Liver (tissue), 9 donors: ENCODE results near the gene C2orf92. TPM values are rescaled to one million over a fixed set of nuclear protein-coding genes. Genes with fewer than 3 reads are reported as not detected.

Source experiments
- DNase-seq: peaks from one replicate; pipeline ENCODE4 v3.0.0-alpha.2; 2017; ENCODE audit warnings: low spot score
- H3K27ac ChIP-seq, 2 donors: one replicate each; pipeline ENCODE4 v1.7.0; 2013; ENCODE audit warnings: inconsistent platforms in 2 of 2, low read length in 2 of 2, control low read depth in 1 of 2, low read depth in 1 of 2, mild to moderate bottlenecking in 1 of 2
- H3K27me3 ChIP-seq, 4 donors: one replicate each; pipeline versions ENCODE4 v1.6.1 to v1.7.0; 2013; ENCODE audit warnings: low read length in 3 of 4, inconsistent platforms in 1 of 4, mild to moderate bottlenecking in 1 of 4, moderate library complexity in 1 of 4; ENCODE audit not compliant: control insufficient read depth in 4 of 4, insufficient read depth in 4 of 4
- H3K36me3 ChIP-seq, 4 donors: one replicate each; pipeline versions ENCODE4 v1.6.1 to v1.7.0; 2013; ENCODE audit warnings: low read length in 3 of 4, mild to moderate bottlenecking in 3 of 4, low read depth in 1 of 4, moderate library complexity in 1 of 4; ENCODE audit not compliant: control insufficient read depth in 4 of 4, insufficient read depth in 3 of 4
- H3K4me1 ChIP-seq, 4 donors: one replicate each; pipeline versions ENCODE4 v1.6.1 to v1.7.0; 2013; ENCODE audit warnings: low read length in 3 of 4, mild to moderate bottlenecking in 3 of 4, moderate library complexity in 1 of 4; ENCODE audit not compliant: control insufficient read depth in 4 of 4, insufficient read depth in 4 of 4
- H3K4me3 ChIP-seq, 3 donors: one replicate each; pipeline versions ENCODE4 v1.6.1 to v1.7.0; 2013; ENCODE audit warnings: low read length in 3 of 3, control low read depth in 1 of 3, low read depth in 1 of 3, mild to moderate bottlenecking in 1 of 3
- H3K9ac ChIP-seq, 2 donors: one replicate each; pipeline ENCODE4 v1.7.0; 2013; ENCODE audit warnings: low read length in 2 of 2, mild to moderate bottlenecking in 2 of 2, moderate library complexity in 2 of 2, control low read depth in 1 of 2, low read depth in 1 of 2
- H3K9me3 ChIP-seq, 4 donors: one replicate each; pipeline versions ENCODE4 v1.6.1 to v1.7.0; 2013; ENCODE audit warnings: low read length in 3 of 4; ENCODE audit not compliant: control insufficient read depth in 4 of 4
- EGR1 ChIP-seq, 2 donors: IDR thresholded peaks; 2 replicates each; pipeline ENCODE4 v1.6.1; 2016 to 2018; ENCODE audit warnings: antibody characterized with exemption in 2 of 2, low read depth in 2 of 2
- FOXA1 ChIP-seq: IDR thresholded peaks from 2 replicates; pipeline ENCODE4 v1.6.1; 2016; ENCODE audit warnings: antibody characterized with exemption
- FOXA2 ChIP-seq: IDR thresholded peaks from 2 replicates; pipeline ENCODE4 v1.6.1; 2016; ENCODE audit warnings: antibody characterized with exemption
- GABPA ChIP-seq, 2 donors: IDR thresholded peaks in 1 of 2; conservative IDR thresholded peaks in 1 of 2; 2 replicates each; pipeline ENCODE4 v1.6.1; 2016; ENCODE audit warnings: antibody characterized with exemption in 2 of 2, mild to moderate bottlenecking in 1 of 2, moderate library complexity in 1 of 2
- HNF4A ChIP-seq, 2 donors: conservative IDR thresholded peaks; 2 replicates each; pipeline ENCODE4 v1.6.1; 2016; ENCODE audit warnings: antibody characterized with exemption in 2 of 2, mild to moderate bottlenecking in 2 of 2
- HNF4G ChIP-seq: IDR thresholded peaks from 2 replicates; pipeline ENCODE4 v1.6.1; 2016; ENCODE audit warnings: antibody characterized with exemption
- JUND ChIP-seq, 2 donors: IDR thresholded peaks; 2 replicates each; pipeline ENCODE4 v1.6.1; 2016; ENCODE audit warnings: antibody characterized with exemption in 2 of 2
- NR2F2 ChIP-seq: IDR thresholded peaks from 2 replicates; pipeline ENCODE4 v1.6.1; 2016; ENCODE audit warnings: antibody characterized with exemption
- RAD21 ChIP-seq, 2 donors: IDR thresholded peaks; 2 replicates each; pipeline ENCODE4 v1.6.1; 2016; ENCODE audit warnings: antibody characterized with exemption in 2 of 2, mild to moderate bottlenecking in 2 of 2
- RXRA ChIP-seq, 2 donors: IDR thresholded peaks; 2 replicates each; pipeline ENCODE4 v1.6.1; 2017 to 2018; ENCODE audit warnings: antibody characterized with exemption in 2 of 2, mild to moderate bottlenecking in 1 of 2
- SP1 ChIP-seq: IDR thresholded peaks from 2 replicates; pipeline ENCODE4 v1.6.1; 2018; ENCODE audit warnings: antibody characterized with exemption, mild to moderate bottlenecking
- TAF1 ChIP-seq: conservative IDR thresholded peaks from 2 replicates; pipeline ENCODE4 v1.6.1; 2016; ENCODE audit warnings: antibody characterized with exemption, mild to moderate bottlenecking
- YY1 ChIP-seq: IDR thresholded peaks from 2 replicates; pipeline ENCODE4 v1.6.1; 2016; ENCODE audit warnings: antibody characterized with exemption, mild to moderate bottlenecking
- WGBS: extraction: QIAGEN DNeasy Blood & Tissue Kit; methylation state at CpG from one replicate; pipeline ENCODE4 v1.1.7; 2013; 5-methylcytosine and 5-hydroxymethylcytosine counted together
- polyA plus RNA-seq, 2 donors: library from polyadenylated mRNA; stranded (reverse) in 1 of 2; unstranded in 1 of 2; fragments of 200-250 nt in 1 of 2; fragments of >200 nt in 1 of 2; fragmentation: Nextera tagmentation in 1 of 2; extraction: Ambion mirVana in 1 of 2; gene quantifications; one replicate each; pipeline versions ENCODE4 v1.2.1 to v1.2.3, GENCODE V29; 2013 to 2015
- total RNA-seq, 2 donors: library from RNA; depleted of rRNA; stranded (reverse); fragments of >200 nt; gene quantifications; one replicate each; pipeline ENCODE4 v1.2.3, GENCODE V29; 2014
- TF ChIP-seq, protein P1 (sequence below): fragments of 150-350 bp; IDR thresholded peaks from 2 replicates; pipeline ENCODE4 v1.5.1; 2017; ENCODE audit warnings: improper control_type of control experiment, low read depth, low read length; ENCODE audit not compliant: missing input control
- TF ChIP-seq, protein P2 (sequence below): IDR thresholded peaks from 2 replicates; pipeline ENCODE4 v1.6.1; 2016; ENCODE audit warnings: antibody characterized with exemption
- TF ChIP-seq, protein P3 (sequence below): IDR thresholded peaks from 2 replicates; pipeline ENCODE4 v1.6.1; 2016; ENCODE audit warnings: antibody characterized with exemption, mild to moderate bottlenecking
- TF ChIP-seq, protein P4 (sequence below): IDR thresholded peaks from 2 replicates; pipeline ENCODE4 v1.6.1; 2016; ENCODE audit warnings: antibody characterized with exemption
- TF ChIP-seq, protein P5 (sequence below): IDR thresholded peaks from 2 replicates; pipeline ENCODE4 v1.6.1; 2016; ENCODE audit warnings: antibody characterized with exemption
- donor health status: healthy.
- donor health status: healthy.
- donor health status: healthy.
- donor health status: healthy.
- donor health status: healthy.

The C2orf92 gene
- total and polyA plus RNA-seq, 4 donors = 0.96 to 8.0 (median 2.7) TPM

DNA sequence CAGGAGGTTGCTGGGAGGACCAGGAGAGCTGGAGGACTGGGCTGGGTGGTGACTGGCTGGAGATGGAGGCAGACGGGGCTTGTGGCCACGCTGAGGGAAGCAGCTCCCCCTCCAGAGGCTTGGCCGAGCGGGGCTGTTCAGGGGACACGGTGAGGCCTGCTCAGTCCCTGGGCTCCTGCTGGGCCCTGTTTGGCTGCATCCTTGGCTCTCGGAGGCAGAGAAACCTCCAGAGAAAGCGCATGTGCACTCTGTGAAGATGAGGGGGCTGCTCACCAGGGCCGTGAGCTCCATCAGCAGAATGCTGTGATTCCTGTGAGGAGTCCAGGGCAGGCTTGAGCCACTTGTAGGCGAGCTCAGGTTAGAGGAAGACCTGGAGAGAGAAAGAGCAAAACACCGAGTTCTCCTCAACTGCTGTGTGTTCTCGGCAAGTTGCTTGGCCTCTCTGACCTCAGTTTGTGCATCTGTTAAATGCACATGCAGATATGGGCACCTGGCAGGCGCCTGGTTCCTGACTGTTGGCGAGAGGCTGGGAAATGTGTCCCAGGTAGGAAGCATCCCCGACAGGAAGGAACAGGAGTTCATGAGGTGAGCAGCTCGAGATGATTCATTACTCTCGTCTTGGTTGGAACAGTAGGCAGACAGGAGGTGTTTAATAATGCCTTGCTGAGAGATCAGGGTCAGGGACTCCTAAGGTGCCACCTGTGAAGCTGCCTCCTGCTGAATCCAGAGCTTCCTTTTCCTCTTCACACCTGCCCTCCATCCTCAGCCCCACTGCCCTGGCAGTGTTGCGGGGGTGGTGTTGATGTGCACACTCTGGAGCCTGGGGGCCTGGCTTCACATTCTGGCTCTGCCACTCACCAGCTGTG lies 44.8 kb downstream of the C2orf92 start:
- no peak for DNase-seq
- peak overlapping the region in 1 of 3 donors; percentile 6 for H3K4me3 ChIP-seq
- no peak overlapping the region for H3K27ac ChIP-seq
- no peaks in the 10 kb centered on the region for H3K9me3 ChIP-seq
- H3K27me3 ChIP-seq = no peaks in the 10 kb centered on the region
- H3K36me3 ChIP-seq = no peaks in the 10 kb centered on the region
- TF ChIP-seq, protein P1, sequence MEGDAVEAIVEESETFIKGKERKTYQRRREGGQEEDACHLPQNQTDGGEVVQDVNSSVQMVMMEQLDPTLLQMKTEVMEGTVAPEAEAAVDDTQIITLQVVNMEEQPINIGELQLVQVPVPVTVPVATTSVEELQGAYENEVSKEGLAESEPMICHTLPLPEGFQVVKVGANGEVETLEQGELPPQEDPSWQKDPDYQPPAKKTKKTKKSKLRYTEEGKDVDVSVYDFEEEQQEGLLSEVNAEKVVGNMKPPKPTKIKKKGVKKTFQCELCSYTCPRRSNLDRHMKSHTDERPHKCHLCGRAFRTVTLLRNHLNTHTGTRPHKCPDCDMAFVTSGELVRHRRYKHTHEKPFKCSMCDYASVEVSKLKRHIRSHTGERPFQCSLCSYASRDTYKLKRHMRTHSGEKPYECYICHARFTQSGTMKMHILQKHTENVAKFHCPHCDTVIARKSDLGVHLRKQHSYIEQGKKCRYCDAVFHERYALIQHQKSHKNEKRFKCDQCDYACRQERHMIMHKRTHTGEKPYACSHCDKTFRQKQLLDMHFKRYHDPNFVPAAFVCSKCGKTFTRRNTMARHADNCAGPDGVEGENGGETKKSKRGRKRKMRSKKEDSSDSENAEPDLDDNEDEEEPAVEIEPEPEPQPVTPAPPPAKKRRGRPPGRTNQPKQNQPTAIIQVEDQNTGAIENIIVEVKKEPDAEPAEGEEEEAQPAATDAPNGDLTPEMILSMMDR = no peak
- TF ChIP-seq HNF4A (conservative IDR thresholded peaks at IDR 0.05) (no peak), FOXA2 (no peak), SP1 (no peak), GABPA (IDR thresholded peaks at IDR 0.05 in 1 of 2, conservative IDR thresholded peaks at IDR 0.05 in 1 of 2) (no peak), YY1 (no peak), RAD21 (IDR thresholded peaks at IDR 0.05) (no peak), FOXA1 (no peak), JUND (IDR thresholded peaks at IDR 0.05) (no peak), RXRA (IDR thresholded peaks at IDR 0.05) (no peak), EGR1 (IDR thresholded peaks at IDR 0.05; ENCODE audit: low read depth in 2 of 2) (no peak), NR2F2 (no peak), TAF1 (no peak), HNF4G (no peak)
- TF ChIP-seq, protein P2, sequence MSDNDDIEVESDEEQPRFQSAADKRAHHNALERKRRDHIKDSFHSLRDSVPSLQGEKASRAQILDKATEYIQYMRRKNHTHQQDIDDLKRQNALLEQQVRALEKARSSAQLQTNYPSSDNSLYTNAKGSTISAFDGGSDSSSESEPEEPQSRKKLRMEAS = no peak
- TF ChIP-seq, protein P3, sequence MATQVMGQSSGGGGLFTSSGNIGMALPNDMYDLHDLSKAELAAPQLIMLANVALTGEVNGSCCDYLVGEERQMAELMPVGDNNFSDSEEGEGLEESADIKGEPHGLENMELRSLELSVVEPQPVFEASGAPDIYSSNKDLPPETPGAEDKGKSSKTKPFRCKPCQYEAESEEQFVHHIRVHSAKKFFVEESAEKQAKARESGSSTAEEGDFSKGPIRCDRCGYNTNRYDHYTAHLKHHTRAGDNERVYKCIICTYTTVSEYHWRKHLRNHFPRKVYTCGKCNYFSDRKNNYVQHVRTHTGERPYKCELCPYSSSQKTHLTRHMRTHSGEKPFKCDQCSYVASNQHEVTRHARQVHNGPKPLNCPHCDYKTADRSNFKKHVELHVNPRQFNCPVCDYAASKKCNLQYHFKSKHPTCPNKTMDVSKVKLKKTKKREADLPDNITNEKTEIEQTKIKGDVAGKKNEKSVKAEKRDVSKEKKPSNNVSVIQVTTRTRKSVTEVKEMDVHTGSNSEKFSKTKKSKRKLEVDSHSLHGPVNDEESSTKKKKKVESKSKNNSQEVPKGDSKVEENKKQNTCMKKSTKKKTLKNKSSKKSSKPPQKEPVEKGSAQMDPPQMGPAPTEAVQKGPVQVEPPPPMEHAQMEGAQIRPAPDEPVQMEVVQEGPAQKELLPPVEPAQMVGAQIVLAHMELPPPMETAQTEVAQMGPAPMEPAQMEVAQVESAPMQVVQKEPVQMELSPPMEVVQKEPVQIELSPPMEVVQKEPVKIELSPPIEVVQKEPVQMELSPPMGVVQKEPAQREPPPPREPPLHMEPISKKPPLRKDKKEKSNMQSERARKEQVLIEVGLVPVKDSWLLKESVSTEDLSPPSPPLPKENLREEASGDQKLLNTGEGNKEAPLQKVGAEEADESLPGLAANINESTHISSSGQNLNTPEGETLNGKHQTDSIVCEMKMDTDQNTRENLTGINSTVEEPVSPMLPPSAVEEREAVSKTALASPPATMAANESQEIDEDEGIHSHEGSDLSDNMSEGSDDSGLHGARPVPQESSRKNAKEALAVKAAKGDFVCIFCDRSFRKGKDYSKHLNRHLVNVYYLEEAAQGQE = no peak
- TF ChIP-seq, protein P4, sequence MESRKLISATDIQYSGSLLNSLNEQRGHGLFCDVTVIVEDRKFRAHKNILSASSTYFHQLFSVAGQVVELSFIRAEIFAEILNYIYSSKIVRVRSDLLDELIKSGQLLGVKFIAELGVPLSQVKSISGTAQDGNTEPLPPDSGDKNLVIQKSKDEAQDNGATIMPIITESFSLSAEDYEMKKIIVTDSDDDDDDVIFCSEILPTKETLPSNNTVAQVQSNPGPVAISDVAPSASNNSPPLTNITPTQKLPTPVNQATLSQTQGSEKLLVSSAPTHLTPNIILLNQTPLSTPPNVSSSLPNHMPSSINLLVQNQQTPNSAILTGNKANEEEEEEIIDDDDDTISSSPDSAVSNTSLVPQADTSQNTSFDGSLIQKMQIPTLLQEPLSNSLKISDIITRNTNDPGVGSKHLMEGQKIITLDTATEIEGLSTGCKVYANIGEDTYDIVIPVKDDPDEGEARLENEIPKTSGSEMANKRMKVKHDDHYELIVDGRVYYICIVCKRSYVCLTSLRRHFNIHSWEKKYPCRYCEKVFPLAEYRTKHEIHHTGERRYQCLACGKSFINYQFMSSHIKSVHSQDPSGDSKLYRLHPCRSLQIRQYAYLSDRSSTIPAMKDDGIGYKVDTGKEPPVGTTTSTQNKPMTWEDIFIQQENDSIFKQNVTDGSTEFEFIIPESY = no peak
- TF ChIP-seq, protein P5, sequence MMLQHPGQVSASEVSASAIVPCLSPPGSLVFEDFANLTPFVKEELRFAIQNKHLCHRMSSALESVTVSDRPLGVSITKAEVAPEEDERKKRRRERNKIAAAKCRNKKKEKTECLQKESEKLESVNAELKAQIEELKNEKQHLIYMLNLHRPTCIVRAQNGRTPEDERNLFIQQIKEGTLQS = no peak
- H3K9ac ChIP-seq = peak overlapping the region in 1 of 2 donors; percentile 7
- no peaks in the 10 kb centered on the region for H3K4me1 ChIP-seq
- 78% methylated on average over 17 of the region's 17 CpGs for WGBS
